Heart left ventricle (tissue), 16 donors: Measurements from ENCODE around the gene EPHA6. TPM values are rescaled to one million over a fixed set of nuclear protein-coding genes. Genes with fewer than 3 reads are reported as not detected.

Source experiments
- ATAC-seq, 4 donors: fragments of 200-7000 bp; cut with Tn5 transposase; one replicate each; pipeline ENCODE4 v1.9.1; 2020 to 2022; ENCODE audit warnings: moderate library complexity in 4 of 4, mild to moderate bottlenecking in 3 of 4, moderate number of reproducible peaks in 1 of 4
- DNase-seq, 5 donors: peaks; one replicate each; pipeline ENCODE4 v3.0.0-alpha.2; 2020
- H3K27ac ChIP-seq, 12 donors: fragments of 200-600 bp; sonication (generic) in 4 of 12; one replicate each; pipeline versions ENCODE4 v1.5.0 to v1.8.0; 2016 to 2022; ENCODE audit warnings: mild to moderate bottlenecking in 2 of 12
- H3K27me3 ChIP-seq, 9 donors: fragments of 200-600 bp; sonication (generic) in 2 of 9; one replicate each; pipeline versions ENCODE4 v1.5.1 to v1.8.0; 2016 to 2022; ENCODE audit warnings: mild to moderate bottlenecking in 3 of 9
- H3K36me3 ChIP-seq, 9 donors: fragments of 200-600 bp; sonication (generic) in 2 of 9; one replicate each; pipeline versions ENCODE4 v1.5.0 to v1.8.0; 2018 to 2022; ENCODE audit warnings: mild to moderate bottlenecking in 2 of 9
- H3K4me1 ChIP-seq, 12 donors: fragments of 200-600 bp; sonication (generic) in 4 of 12; one replicate each; pipeline versions ENCODE4 v1.5.0 to v1.8.0; 2016 to 2022; ENCODE audit warnings: mild to moderate bottlenecking in 3 of 12
- H3K4me3 ChIP-seq, 12 donors: fragments of 200-600 bp; sonication (generic) in 4 of 12; one replicate each; pipeline versions ENCODE4 v1.5.0 to v1.8.0; 2017 to 2022; ENCODE audit warnings: mild to moderate bottlenecking in 9 of 12, moderate library complexity in 4 of 12
- H3K9me3 ChIP-seq, 12 donors: fragments of 200-600 bp; sonication (generic) in 4 of 12; one replicate each; pipeline versions ENCODE4 v1.5.0 to v1.8.0; 2016 to 2022; ENCODE audit warnings: mild to moderate bottlenecking in 1 of 12
- POLR2A ChIP-seq, 2 donors: fragments of 450-650 bp; IDR thresholded peaks; one replicate each; pipeline ENCODE4 v1.6.1; 2017; ENCODE audit warnings: antibody characterized with exemption in 2 of 2, mild to moderate bottlenecking in 2 of 2, moderate library complexity in 2 of 2
- WGBS, 4 donors: extraction: QIAGEN DNeasy Blood & Tissue Kit in 2 of 4; methylation state at CpG; one replicate each; pipeline versions ENCODE4 v1.1.5 to v1.1.7; 2013 to 2018; 5-methylcytosine and 5-hydroxymethylcytosine counted together
- intact Hi-C, 10 donors: fragments of 100-400 bp; cut with DNase I; formaldehyde crosslinking; loops; one replicate each; pipeline versions ENCODE4 v1.11.1 to v1.14.2; 2022
- polyA plus RNA-seq, 2 donors: library from polyadenylated mRNA; stranded (reverse); fragments of 200-250 nt; gene quantifications; one replicate each; pipeline ENCODE4 v1.2.3, GENCODE V29; 2013
- total RNA-seq, 9 donors: library from RNA; depleted of rRNA in 2 of 9; stranded (reverse); fragments of >200 nt in 2 of 9; fragmentation: NEBNext Ultra II Directional in 3 of 9; extraction: Animal tissue kit (Norgen Biotek cat#: 25700) in 3 of 9; gene quantifications; one replicate each; pipeline versions ENCODE4 v1.1.0 to v1.2.4, GENCODE V29; 2016 to 2023
- TF ChIP-seq, protein P1 (sequence below), 12 donors: fragments of 200-600 bp; sonication (generic) in 4 of 12; IDR thresholded peaks; one replicate each; pipeline versions ENCODE4 v1.5.0 to v1.8.0; 2018 to 2022; ENCODE audit warnings: antibody characterized with exemption in 12 of 12, mild to moderate bottlenecking in 5 of 12
- donor health status: ischemic (EF 13 %, LVEDD 7.1; RV severe dilation, severe dysfunction).
- donor health status: healthy with polysubstance abuse.
- donor health status: DM: no; HTN: yes; CAD: no.
- donor health status: DM: no; HTN: no; CAD: no.
- donor health status: ischemic (EF 25% LVEDD 6.9; RV normal size, moderate dysfunction).
- donor health status: ischemic (EF 25% LVEDD 5.7; RV mildly dilated, moderate dysfunction).
- donor health status: healthy.
- donor health status: DM: yes; HTN: yes; CAD: no.
- donor health status: ischemic (EF 35%, LVEDD 5.7; RV mildly dilated, moderate dysfunction).
- donor health status: nonischemic (EF 11% LVEDD 7.7; RV severe dilation, severe dysfunction).
- donor health status: DM: yes; HTN: yes; CAD: no.
- donor health status: PGD.
- donor health status: ischemic (EF 29% LVEDD 5.4; RV normal size, mild dysfunction).
- donor health status: nonischemic (EF 23%, LVEDD 6.1; RV moderate dilation, normal function).

EPHA6 gene
- total and polyA plus RNA-seq, 11 donors = 0.28 to 1.2 (median 0.42) TPM; not detected in 6

DNA sequence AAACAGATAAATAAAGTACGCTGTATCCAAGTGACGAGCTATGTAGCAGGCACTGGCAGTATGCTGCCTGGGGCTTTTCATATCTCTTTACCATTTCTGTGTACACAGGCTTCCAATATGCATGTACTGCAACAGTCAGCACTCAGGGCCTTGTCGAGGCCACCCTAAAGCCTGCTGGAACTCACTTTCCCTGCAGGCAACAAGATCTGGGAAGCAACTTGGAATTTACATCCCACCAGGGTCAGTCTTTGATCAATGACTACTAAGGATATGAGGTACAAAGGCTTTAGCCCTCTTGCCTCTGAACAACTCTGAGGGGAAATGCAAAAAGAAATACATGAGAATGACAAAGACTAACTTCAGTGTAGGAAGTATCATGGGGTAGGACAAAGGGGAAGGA is 848.4 kb downstream of the EPHA6 start:
- intact Hi-C loops = no loop called here
- Histone ChIP-seq H3K27ac (no peak overlapping the region), H3K4me1 (no peaks in the 10 kb centered on the region), H3K9me3 (no peaks in the 10 kb centered on the region), H3K4me3 (no peak overlapping the region), H3K36me3 (no peaks in the 10 kb centered on the region), H3K27me3 (no peaks in the 10 kb centered on the region)
- DNase-seq (no peak), ATAC-seq (no peak)
- TF ChIP-seq, protein P1, sequence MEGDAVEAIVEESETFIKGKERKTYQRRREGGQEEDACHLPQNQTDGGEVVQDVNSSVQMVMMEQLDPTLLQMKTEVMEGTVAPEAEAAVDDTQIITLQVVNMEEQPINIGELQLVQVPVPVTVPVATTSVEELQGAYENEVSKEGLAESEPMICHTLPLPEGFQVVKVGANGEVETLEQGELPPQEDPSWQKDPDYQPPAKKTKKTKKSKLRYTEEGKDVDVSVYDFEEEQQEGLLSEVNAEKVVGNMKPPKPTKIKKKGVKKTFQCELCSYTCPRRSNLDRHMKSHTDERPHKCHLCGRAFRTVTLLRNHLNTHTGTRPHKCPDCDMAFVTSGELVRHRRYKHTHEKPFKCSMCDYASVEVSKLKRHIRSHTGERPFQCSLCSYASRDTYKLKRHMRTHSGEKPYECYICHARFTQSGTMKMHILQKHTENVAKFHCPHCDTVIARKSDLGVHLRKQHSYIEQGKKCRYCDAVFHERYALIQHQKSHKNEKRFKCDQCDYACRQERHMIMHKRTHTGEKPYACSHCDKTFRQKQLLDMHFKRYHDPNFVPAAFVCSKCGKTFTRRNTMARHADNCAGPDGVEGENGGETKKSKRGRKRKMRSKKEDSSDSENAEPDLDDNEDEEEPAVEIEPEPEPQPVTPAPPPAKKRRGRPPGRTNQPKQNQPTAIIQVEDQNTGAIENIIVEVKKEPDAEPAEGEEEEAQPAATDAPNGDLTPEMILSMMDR (IDR thresholded peaks at IDR 0.05) = no peak
- no peak for TF ChIP-seq POLR2A (IDR thresholded peaks at IDR 0.05)
- 64 to 77% (median 70%) methylated on average over 3 of the region's 3 CpGs for WGBS, 4 donors

DNA sequence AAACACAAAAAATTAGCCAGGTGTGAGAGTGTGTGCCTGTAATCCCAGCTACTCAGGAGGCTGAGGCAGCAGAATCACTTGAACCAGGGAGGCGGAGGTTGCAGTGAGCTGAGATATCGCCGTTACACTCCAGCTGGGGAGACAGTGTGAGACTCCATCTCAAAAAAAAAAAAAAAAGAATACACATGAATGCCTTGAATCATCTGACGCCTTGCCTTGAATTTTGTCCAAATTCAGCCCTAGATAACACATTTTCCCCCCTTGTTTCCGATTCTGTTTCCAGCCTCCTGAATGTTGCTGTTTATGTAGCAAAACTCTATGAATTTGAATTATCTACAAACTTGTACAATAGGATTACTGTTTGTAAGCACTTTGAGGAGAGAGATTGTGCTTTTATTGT is 851.5 kb downstream of the EPHA6 start:
- 70 to 73% (median 71%) methylated on average over 5 of the region's 5 CpGs for WGBS, 4 donors

DNA sequence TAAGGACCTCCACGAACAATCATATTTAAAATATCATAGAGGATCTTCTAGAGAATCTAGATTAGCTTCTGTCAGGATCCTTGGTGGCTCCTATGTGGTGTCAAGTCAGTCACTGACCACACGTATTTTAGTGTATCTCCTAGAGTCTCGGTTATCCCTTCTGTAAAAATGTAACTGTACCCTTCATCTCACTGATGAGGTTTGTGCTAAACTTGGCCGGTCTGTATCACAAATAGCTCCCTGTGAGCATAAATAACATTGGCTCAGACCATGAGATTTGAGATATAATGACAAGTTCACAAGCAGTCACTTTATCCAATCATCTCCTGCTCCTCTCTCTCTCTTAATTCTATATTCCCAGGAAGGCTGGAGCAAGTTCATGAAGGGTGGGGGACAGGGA is 856.6 kb downstream of the EPHA6 start:
- Histone ChIP-seq H3K4me3 (no peak overlapping the region), H3K27me3 (no peaks in the 10 kb centered on the region), H3K27ac (no peak overlapping the region), H3K9me3 (no peaks in the 10 kb centered on the region), H3K36me3 (no peaks in the 10 kb centered on the region), H3K4me1 (no peaks in the 10 kb centered on the region)
- intact Hi-C loops = no loop called here
- TF ChIP-seq, protein P1 (IDR thresholded peaks at IDR 0.05) = no peak
- no peak for TF ChIP-seq POLR2A (IDR thresholded peaks at IDR 0.05)
- DNase-seq (no peak), ATAC-seq (no peak)
- 37 to 49% (median 44%) methylated on average over 4 of the region's 4 CpGs for WGBS, 4 donors

More for the DNA sequence above, 851.5 kb downstream of the EPHA6 start:
- DNase-seq (no peak), ATAC-seq (no peak)
- H3K36me3 ChIP-seq = no peaks in the 10 kb centered on the region
- H3K4me3 ChIP-seq = no peak overlapping the region
- TF ChIP-seq, protein P1 (IDR thresholded peaks at IDR 0.05) = no peak
- TF ChIP-seq POLR2A (IDR thresholded peaks at IDR 0.05) = no peak
- no peaks in the 10 kb centered on the region for H3K4me1 ChIP-seq
- H3K27ac ChIP-seq = no peak overlapping the region
- H3K27me3 ChIP-seq = no peaks in the 10 kb centered on the region
- no peaks in the 10 kb centered on the region for H3K9me3 ChIP-seq
- intact Hi-C loops = no loop called here

DNA sequence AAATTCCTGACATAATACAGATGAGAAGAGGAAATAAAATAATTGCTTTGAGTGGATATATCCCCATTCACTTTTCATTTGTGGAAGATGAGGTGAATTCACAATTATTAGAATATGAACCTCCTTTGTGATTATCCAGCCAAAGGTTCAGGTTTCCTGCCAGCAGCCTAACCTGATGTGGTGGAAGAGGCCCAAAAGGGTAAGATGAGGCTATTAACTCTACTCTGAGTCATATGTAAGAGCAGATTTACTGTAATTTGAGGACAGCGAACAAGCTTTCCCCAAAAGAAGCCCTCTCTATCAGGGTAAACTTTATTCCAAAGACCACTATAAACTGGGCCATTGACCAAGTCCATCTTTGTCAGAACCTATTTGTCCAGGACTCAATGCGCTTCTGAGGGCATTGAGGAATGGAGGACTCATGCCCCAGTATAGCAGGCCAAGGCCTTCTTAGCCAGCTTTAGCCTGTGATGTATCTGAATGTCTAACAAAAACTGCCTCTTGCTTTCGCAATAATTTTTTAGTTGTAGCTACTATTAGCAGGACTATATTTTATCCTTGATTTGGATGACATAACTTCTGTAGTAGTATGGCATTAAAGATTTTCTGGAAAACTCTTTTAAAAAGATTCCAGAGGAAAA is 859.1 kb downstream of the EPHA6 start:
- 91 to 98% (median 92%) methylated on average over 3 of the region's 3 CpGs for WGBS, 4 donors
- Histone ChIP-seq H3K27ac (no peak overlapping the region), H3K4me1 (no peaks in the 10 kb centered on the region), H3K27me3 (no peaks in the 10 kb centered on the region), H3K9me3 (no peaks in the 10 kb centered on the region), H3K4me3 (no peak overlapping the region), H3K36me3 (no peaks in the 10 kb centered on the region)
- intact Hi-C loops = no loop called here
- no peak for ATAC-seq
- TF ChIP-seq, protein P1 (IDR thresholded peaks at IDR 0.05) = no peak
- no peak for TF ChIP-seq POLR2A (IDR thresholded peaks at IDR 0.05)
- no peak for DNase-seq
